ENCODE data around the gene RAB21. TPM values are rescaled to one million over a fixed set of nuclear protein-coding genes. Genes with fewer than 3 reads are reported as not detected.

Gene RAB21
- total RNA-seq, 1 donor from 2014 or later, result 44.0 TPM

DNA sequence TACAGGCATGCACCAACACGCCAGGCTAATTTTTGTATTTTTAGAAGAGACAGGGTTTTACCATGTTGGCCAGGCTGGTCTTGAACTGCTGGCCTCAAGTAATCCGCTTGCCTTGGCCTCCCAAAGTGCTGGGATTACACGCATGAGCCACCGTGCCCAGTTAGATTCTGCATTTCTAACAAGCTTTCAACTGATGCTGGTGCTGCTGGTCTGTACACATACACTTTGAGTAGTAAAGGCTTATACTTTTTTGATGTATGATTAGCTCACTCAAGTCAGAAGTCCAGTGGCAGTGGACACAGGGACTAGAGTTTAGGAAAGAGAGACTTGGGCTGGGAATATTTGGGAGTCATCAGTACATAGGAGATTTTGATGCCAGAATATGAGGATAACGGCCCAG lies 82.7 kb downstream of the RAB21 start:
- TF ChIP-seq CTCF (IDR thresholded peaks at IDR 0.05; ENCODE audit: unreplicated experiment), result no peak
- H3K4me3 Mint-ChIP-seq, result no peak overlapping the region
- DNase-seq (ENCODE audit: low spot score in 2 of 2, unreplicated experiment in 2 of 2), result no peak
- H3K4me1 Mint-ChIP-seq, result peaks cover 14% of the 10 kb centered on the region
- peaks cover 26% of the 10 kb centered on the region for H3K27me3 Mint-ChIP-seq (ENCODE audit: low read depth)
- no peaks in the 10 kb centered on the region for H3K36me3 Mint-ChIP-seq
- H3K27ac Mint-ChIP-seq, result no peak overlapping the region
- no peaks in the 10 kb centered on the region for H3K9me3 Mint-ChIP-seq

DNA sequence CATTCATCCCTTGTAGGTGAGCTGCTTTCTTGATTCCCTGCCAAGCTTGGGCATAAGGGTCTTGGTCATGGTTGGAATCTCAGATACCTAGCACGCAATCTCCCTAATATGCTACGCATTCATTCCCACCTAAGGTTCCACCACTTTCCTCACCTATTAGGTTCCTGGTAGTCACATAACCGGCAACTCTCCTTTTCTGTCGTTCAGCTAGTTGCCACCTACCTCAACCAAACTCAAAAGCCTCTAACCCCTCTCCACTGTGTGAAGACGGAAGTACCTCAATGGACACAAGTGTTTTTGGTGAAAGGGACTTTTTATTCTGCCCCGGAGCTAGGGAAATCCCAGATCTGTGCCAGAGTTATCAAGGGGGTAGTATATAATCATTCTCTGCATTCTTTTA lies 83.6 kb downstream of the RAB21 start:
- no peak for DNase-seq (ENCODE audit: low spot score in 2 of 2, unreplicated experiment in 2 of 2)
- no peak overlapping the region for H3K27ac Mint-ChIP-seq
- H3K9me3 Mint-ChIP-seq, result no peaks in the 10 kb centered on the region
- H3K27me3 Mint-ChIP-seq (ENCODE audit: low read depth), result peaks cover 20% of the 10 kb centered on the region
- H3K36me3 Mint-ChIP-seq, result no peaks in the 10 kb centered on the region
- TF ChIP-seq CTCF (IDR thresholded peaks at IDR 0.05; ENCODE audit: unreplicated experiment), result no peak
- H3K4me3 Mint-ChIP-seq, result no peak overlapping the region
- H3K4me1 Mint-ChIP-seq, result peaks cover 14% of the 10 kb centered on the region

DNA sequence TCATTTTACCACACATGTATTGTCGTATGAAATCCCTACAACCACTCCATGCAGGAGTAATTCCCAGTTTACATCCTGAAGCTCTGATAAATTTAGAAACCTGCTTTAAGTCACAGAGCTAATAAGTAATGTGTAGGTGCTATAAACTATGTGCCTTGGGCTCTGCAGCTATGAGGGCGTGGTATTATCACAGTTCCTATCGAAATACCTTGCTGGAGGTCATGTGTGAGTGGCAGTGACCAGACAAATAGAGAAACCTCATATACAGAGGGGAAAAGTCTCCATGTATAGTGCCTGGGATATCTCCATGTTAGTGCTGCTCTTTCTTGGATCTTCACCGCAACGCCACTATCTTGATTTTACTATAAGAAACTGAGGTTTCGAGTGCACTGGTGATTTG lies 84.0 kb downstream of the RAB21 start:
- no peak for TF ChIP-seq CTCF (IDR thresholded peaks at IDR 0.05; ENCODE audit: unreplicated experiment)
- Mint-ChIP-seq H3K27ac (no peak overlapping the region), H3K4me1 (peaks cover 14% of the 10 kb centered on the region), H3K9me3 (no peaks in the 10 kb centered on the region), H3K4me3 (no peak overlapping the region), H3K27me3 (ENCODE audit: low read depth) (peaks cover 17% of the 10 kb centered on the region), H3K36me3 (no peaks in the 10 kb centered on the region)
- DNase-seq (ENCODE audit: low spot score in 2 of 2, unreplicated experiment in 2 of 2), result no peak

DNA sequence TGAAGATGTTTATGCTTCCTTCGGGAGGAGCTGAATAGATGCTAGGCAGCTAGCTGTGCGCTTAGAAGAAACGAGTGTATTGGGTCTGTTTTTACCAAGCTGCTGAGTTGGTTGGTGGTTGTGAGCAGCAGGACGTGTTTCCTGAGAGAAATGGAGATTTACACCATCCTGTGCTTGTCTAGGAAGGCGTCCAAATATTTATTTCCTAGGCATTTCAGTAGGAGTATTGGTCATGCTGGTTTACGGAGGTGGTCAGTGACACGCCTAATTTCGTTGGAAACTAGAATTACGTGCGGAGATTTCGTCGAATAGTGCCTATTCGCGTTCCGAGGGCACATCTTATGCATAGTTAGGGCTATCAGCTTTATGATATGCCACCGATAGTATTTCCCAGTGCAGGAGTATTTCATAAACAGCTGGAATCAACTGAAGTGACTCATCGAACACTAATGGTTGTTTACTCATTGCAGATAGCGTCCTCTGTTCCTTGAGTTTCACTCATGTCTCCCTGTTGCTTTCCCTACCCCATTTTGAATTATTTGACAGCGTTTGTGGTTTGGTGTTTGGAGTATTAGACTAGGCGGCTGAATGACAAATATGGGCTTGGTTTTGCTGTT lies 85.7 kb downstream of the RAB21 start:
- no peaks in the 10 kb centered on the region for H3K9me3 Mint-ChIP-seq
- TF ChIP-seq CTCF (IDR thresholded peaks at IDR 0.05; ENCODE audit: unreplicated experiment), result no peak
- DNase-seq (ENCODE audit: low spot score in 2 of 2, unreplicated experiment in 2 of 2), result no peak
- H3K4me3 Mint-ChIP-seq, result peak overlapping the region; percentile 79
- H3K27ac Mint-ChIP-seq, result peak overlapping the region; percentile 97
- H3K27me3 Mint-ChIP-seq (ENCODE audit: low read depth), result peaks cover 6% of the 10 kb centered on the region
- no peaks in the 10 kb centered on the region for H3K36me3 Mint-ChIP-seq
- peaks cover 14% of the 10 kb centered on the region for H3K4me1 Mint-ChIP-seq

DNA sequence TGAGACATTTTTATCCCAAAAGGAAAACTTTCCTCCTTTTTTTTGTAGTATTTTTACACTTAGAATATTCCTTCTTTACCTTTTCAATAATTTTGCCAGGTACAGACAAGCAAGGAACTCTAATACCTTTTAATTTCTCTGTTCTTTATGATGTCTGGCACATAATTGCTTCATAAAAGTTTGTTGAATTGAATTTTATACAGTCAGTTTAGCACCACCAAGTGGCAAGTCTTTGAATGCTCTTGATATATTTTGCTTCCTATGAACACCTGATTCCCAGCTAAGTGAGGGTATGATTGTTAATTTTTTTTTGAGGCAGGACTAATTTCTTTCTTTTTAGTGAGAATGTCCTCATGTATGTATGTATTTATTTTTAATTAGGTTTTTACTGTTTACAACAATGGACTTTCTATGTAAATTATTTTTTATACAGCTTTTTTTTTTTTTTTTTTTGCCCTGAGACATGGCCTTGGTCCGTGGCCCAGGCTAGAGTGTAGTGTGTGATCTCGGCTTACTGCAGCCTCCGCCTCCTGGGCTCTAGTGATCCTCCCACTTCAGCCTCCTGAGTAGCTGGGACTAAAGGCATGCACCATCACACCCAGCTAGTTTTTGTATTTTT lies 91.8 kb downstream of the RAB21 start:
- no peak overlapping the region for H3K4me3 Mint-ChIP-seq
- H3K9me3 Mint-ChIP-seq, result peaks cover 2% of the 10 kb centered on the region
- DNase-seq (ENCODE audit: low spot score in 2 of 2, unreplicated experiment in 2 of 2), result no peak
- H3K27me3 Mint-ChIP-seq (ENCODE audit: low read depth), result no peaks in the 10 kb centered on the region
- peaks cover 15% of the 10 kb centered on the region for H3K36me3 Mint-ChIP-seq
- TF ChIP-seq CTCF (IDR thresholded peaks at IDR 0.05; ENCODE audit: unreplicated experiment), result peak; percentile 21
- no peak overlapping the region for H3K27ac Mint-ChIP-seq
- H3K4me1 Mint-ChIP-seq, result peaks cover 4% of the 10 kb centered on the region
